Gastrocnemius medialis (tissue), 4 donors: ENCODE results near the gene TMEM143. TPM values are rescaled to one million over a fixed set of nuclear protein-coding genes. Genes with fewer than 3 reads are reported as not detected.

Experiments
- ATAC-seq, 2 donors: fragments of 150-250 bp; one replicate each; pipeline ENCODE4 v1.9.1; 2016
- DNase-seq, 2 donors: peaks; one replicate each; pipeline ENCODE4 v3.0.0-alpha.2; 2019
- H3K27ac ChIP-seq, 4 donors: fragments of 200-600 bp; sonication (generic); 1 replicate in 1 of 4; 2 replicates in 3 of 4; pipeline ENCODE4 v1.5.1; 2016 to 2018; ENCODE audit warnings: mild to moderate bottlenecking in 2 of 4, moderate library complexity in 1 of 4
- H3K27me3 ChIP-seq, 3 donors: fragments of 200-600 bp; sonication (generic) in 2 of 3; 1 replicate in 1 of 3; 2 replicates in 2 of 3; pipeline versions ENCODE4 v1.5.1 to v1.6.0; 2016 to 2019; ENCODE audit warnings: mild to moderate bottlenecking in 1 of 3, moderate library complexity in 1 of 3
- H3K36me3 ChIP-seq, 2 donors: fragments of 200-600 bp; sonication (generic) in 1 of 2; one replicate each; pipeline ENCODE4 v1.5.1; 2017 to 2018
- H3K4me1 ChIP-seq, 2 donors: fragments of 200-600 bp; sonication (generic) in 1 of 2; one replicate each; pipeline ENCODE4 v1.5.1; 2016 to 2017; ENCODE audit warnings: mild to moderate bottlenecking in 2 of 2
- H3K4me3 ChIP-seq, 4 donors: fragments of 200-600 bp; sonication (generic) in 3 of 4; 1 replicate in 1 of 4; 2 replicates in 3 of 4; pipeline ENCODE4 v1.5.1; 2016 to 2019; ENCODE audit warnings: mild to moderate bottlenecking in 2 of 4
- H3K9me3 ChIP-seq, 3 donors: fragments of 200-600 bp; sonication (generic) in 2 of 3; 1 replicate in 1 of 3; 2 replicates in 2 of 3; pipeline ENCODE4 v1.5.1; 2016 to 2019
- POLR2A ChIP-seq, 2 donors: fragments of 450-650 bp; IDR thresholded peaks; one replicate each; pipeline ENCODE4 v1.6.1; 2017; ENCODE audit warnings: antibody characterized with exemption in 2 of 2, mild to moderate bottlenecking in 2 of 2, moderate library complexity in 2 of 2
- in situ Hi-C, 4 donors: fragments of 200-750 bp; cut with MboI; loops; one replicate each; pipeline versions ENCODE4 v1.15.0 to v1.8.0; 2017; ENCODE audit warnings: low sequenced_read_pairs in 4 of 4
- intact Hi-C: fragments of 100-400 bp; cut with DNase I; formaldehyde crosslinking; loops from one replicate; pipeline ENCODE4 v1.15.1; 2023; ENCODE audit warnings: low total_unique reads
- total RNA-seq, 4 donors: library from RNA; depleted of rRNA; stranded (reverse); fragments of >200 nt; gene quantifications; one replicate each; pipeline versions ENCODE4 v1.1.0 to v1.2.3, GENCODE V29; 2016
- TF ChIP-seq, protein P1 (sequence below), 5 experiments: fragments of 450-650 bp in 3 of 5; fragments of 200-600 bp in 2 of 5; sonication (generic) in 2 of 5; IDR thresholded peaks in 4 of 5; conservative IDR thresholded peaks in 1 of 5; 1 replicate in 4 of 5; 2 replicates in 1 of 5; pipeline ENCODE4 v1.5.1; 2016 to 2019; ENCODE audit warnings: antibody characterized with exemption in 5 of 5, mild to moderate bottlenecking in 3 of 5, moderate library complexity in 3 of 5

TMEM143 gene
- total RNA-seq, 4 donors from 2014 or later: 28.8 to 42.3 (median 40.7) TPM

DNA sequence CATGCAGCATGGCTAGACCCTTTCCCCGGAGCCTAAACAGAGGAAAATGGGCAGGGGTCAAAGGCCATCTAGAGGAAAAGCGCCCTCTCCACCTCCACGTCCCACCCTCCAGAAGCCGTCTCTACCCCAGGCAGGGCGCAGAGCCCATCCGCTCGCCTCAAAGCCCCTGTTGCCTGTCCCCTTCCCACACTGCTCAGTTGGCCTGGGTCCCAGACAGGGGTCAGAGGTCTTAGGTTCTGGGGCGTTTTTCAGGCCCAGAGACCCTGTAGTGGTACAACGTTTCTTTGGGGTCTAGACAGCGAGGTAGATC, 285 bp downstream of the TMEM143 start:
- Histone ChIP-seq H3K9me3 (no peaks in the 10 kb centered on the region), H3K27me3 (no peaks in the 10 kb centered on the region), H3K4me1 (peaks cover 4 to 10% of the 10 kb centered on the region in 2 donors), H3K36me3 (peaks cover 0 to 5% of the 10 kb centered on the region in 2 donors), H3K27ac (peak overlapping the region; percentile 97 to 100 (median 99)), H3K4me3 (peak overlapping the region; percentile 75 to 99 (median 84))
- no peak for DNase-seq
- intact Hi-C loops: loop anchor here (1.0 to 5.0 kb wide), 4 partner anchors 31 to 106 kb away; partner anchors contain the start of genes CARD8 and CYTH2
- ATAC-seq: peak; percentile 16 to 32
- no peak for TF ChIP-seq POLR2A (IDR thresholded peaks at IDR 0.05)
- TF ChIP-seq, protein P1, sequence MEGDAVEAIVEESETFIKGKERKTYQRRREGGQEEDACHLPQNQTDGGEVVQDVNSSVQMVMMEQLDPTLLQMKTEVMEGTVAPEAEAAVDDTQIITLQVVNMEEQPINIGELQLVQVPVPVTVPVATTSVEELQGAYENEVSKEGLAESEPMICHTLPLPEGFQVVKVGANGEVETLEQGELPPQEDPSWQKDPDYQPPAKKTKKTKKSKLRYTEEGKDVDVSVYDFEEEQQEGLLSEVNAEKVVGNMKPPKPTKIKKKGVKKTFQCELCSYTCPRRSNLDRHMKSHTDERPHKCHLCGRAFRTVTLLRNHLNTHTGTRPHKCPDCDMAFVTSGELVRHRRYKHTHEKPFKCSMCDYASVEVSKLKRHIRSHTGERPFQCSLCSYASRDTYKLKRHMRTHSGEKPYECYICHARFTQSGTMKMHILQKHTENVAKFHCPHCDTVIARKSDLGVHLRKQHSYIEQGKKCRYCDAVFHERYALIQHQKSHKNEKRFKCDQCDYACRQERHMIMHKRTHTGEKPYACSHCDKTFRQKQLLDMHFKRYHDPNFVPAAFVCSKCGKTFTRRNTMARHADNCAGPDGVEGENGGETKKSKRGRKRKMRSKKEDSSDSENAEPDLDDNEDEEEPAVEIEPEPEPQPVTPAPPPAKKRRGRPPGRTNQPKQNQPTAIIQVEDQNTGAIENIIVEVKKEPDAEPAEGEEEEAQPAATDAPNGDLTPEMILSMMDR (IDR thresholded peaks at IDR 0.05 in 4 of 5, conservative IDR thresholded peaks at IDR 0.05 in 1 of 5): no peak
- in situ Hi-C loops: no loop called here

- Histone ChIP-seq H3K4me1 (peaks cover 4 to 10% of the 10 kb centered on the region in 2 donors), H3K4me3 (peak overlapping the region; percentile 75 to 99 (median 84)), H3K36me3 (peaks cover 0 to 5% of the 10 kb centered on the region in 2 donors), H3K9me3 (no peaks in the 10 kb centered on the region), H3K27me3 (no peaks in the 10 kb centered on the region), H3K27ac (peak overlapping the region; percentile 97 to 100 (median 99))
- in situ Hi-C loops: no loop called here
- peak; percentile 6 to 54 for TF ChIP-seq POLR2A (IDR thresholded peaks at IDR 0.05)
- TF ChIP-seq, protein P1 (IDR thresholded peaks at IDR 0.05 in 4 of 5, conservative IDR thresholded peaks at IDR 0.05 in 1 of 5): peak in 2 of 5 experiments; percentile 20 to 29
- peak; percentile 94 to 95 for DNase-seq
- intact Hi-C loops: loop anchor here (1.0 to 5.0 kb wide), 4 partner anchors 31 to 106 kb away; partner anchors contain the start of genes CARD8 and CYTH2
- peak; percentile 78 to 80 for ATAC-seq
Measured at GRCh38 chr19:48362716-48363499, 832 bp downstream of the TMEM143 start.

GRCh38 chr19:48361912-48362311, 1.8 kb downstream of the TMEM143 start:
- no peak for TF ChIP-seq POLR2A (IDR thresholded peaks at IDR 0.05)
- TF ChIP-seq, protein P1 (IDR thresholded peaks at IDR 0.05 in 4 of 5, conservative IDR thresholded peaks at IDR 0.05 in 1 of 5): no peak
- ATAC-seq (no peak), DNase-seq (no peak)
- in situ Hi-C loops: no loop called here
- H3K4me3 ChIP-seq: no peak overlapping the region
- intact Hi-C loops: loop anchor here (2.0 to 5.0 kb wide), 2 partner anchors 105 to 107 kb away; partner anchors contain the start of genes CARD8 and CYTH2
- H3K36me3 ChIP-seq: peaks cover 0 to 5% of the 10 kb centered on the region in 2 donors
- H3K27ac ChIP-seq: no peak overlapping the region
- H3K27me3 ChIP-seq: no peaks in the 10 kb centered on the region
- H3K9me3 ChIP-seq: no peaks in the 10 kb centered on the region
- H3K4me1 ChIP-seq: peaks cover 4 to 10% of the 10 kb centered on the region in 2 donors

DNA sequence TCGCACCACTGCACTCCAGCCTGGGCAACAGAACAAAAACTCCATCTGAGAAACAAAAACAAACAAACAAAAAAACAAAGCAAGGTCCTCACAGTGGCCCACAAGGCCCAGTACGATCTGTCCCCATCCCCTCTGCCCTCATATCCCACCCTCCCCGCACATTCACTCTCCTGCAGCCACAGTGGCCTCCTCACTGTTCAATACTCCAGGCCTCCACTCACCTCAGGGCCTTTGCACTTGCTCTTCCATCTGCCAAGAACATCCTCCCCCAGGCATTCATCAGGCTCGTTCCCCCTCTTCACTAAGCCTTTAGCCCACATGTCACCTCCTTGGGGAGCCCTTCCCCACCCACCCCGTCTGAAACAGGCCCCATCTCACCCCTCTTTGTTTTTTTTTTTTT, 4.6 kb downstream of the TMEM143 start:
- no peak overlapping the region for H3K4me3 ChIP-seq
- in situ Hi-C loops: no loop called here

More for the DNA sequence above, 4.6 kb downstream of the TMEM143 start:
- DNase-seq: no peak
- peaks cover 0 to 10% of the 10 kb centered on the region in 2 donors for H3K36me3 ChIP-seq
- TF ChIP-seq POLR2A (IDR thresholded peaks at IDR 0.05): no peak
- TF ChIP-seq, protein P1 (IDR thresholded peaks at IDR 0.05 in 4 of 5, conservative IDR thresholded peaks at IDR 0.05 in 1 of 5): no peak
- H3K9me3 ChIP-seq: no peaks in the 10 kb centered on the region
- H3K27me3 ChIP-seq: no peaks in the 10 kb centered on the region
- intact Hi-C loops: no loop called here
- no peak for ATAC-seq
- no peak overlapping the region for H3K27ac ChIP-seq
- peaks cover 0 to 4% of the 10 kb centered on the region in 2 donors for H3K4me1 ChIP-seq
